ENCODE data around the gene TRAM2.

Gene TRAM2

DNA sequence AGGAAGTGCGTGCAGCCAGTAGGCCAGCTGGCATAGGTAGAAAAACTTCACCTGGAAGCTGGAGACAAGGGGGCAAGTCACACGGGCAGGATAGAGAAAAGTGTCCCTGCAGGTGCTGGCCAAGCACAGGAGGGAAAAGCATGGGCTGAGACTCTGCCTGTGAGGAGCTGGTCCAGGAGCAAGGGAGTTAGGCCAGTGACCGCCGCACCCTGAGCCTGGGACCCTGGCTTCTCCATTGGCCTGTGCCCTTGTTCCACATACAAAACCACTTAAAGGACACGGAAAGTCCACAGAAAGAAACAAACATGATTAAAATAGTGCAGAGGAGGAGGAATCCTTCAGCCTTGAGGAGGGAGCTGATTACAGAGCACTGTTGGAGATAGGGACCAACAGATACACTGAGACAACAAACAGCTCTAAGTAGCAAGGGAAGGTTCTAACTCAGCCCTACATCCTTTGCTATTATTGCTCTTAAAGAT lies 68.6 kb downstream of the TRAM2 start:
- DNase-seq (ENCODE audit: low read depth, low spot score), result no peak

- no peak for DNase-seq (ENCODE audit: low read depth, low spot score)
These were observed 69.2 kb downstream of the TRAM2 start for GRCh38 chr6:52507557-52508260.

- DNase-seq (ENCODE audit: low read depth, low spot score), result no peak
These were observed 70.4 kb downstream of the TRAM2 start for GRCh38 chr6:52506476-52506875.

GRCh38 chr6:52505726-52506409 lies 71.0 kb downstream of the TRAM2 start:
- no peak for DNase-seq (ENCODE audit: low read depth, low spot score)

DNA sequence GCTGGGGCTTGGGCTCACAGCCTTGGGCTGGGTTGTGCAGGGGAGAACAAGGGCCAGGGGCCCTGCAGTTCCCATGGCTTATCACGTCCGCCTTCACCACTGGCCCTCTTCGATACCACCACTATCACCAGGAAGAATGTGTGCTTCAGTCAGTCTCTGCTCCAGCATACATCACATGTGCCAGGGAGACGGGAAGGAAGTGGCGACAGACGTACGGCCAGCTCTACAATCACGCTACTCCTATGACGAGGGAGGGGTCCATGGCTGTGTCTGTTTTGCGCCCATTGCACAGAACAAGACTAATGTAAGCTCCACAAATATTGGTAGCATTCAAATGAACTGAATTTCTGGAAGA lies 72.1 kb downstream of the TRAM2 start:
- DNase-seq (ENCODE audit: low read depth, low spot score), result no peak

DNA sequence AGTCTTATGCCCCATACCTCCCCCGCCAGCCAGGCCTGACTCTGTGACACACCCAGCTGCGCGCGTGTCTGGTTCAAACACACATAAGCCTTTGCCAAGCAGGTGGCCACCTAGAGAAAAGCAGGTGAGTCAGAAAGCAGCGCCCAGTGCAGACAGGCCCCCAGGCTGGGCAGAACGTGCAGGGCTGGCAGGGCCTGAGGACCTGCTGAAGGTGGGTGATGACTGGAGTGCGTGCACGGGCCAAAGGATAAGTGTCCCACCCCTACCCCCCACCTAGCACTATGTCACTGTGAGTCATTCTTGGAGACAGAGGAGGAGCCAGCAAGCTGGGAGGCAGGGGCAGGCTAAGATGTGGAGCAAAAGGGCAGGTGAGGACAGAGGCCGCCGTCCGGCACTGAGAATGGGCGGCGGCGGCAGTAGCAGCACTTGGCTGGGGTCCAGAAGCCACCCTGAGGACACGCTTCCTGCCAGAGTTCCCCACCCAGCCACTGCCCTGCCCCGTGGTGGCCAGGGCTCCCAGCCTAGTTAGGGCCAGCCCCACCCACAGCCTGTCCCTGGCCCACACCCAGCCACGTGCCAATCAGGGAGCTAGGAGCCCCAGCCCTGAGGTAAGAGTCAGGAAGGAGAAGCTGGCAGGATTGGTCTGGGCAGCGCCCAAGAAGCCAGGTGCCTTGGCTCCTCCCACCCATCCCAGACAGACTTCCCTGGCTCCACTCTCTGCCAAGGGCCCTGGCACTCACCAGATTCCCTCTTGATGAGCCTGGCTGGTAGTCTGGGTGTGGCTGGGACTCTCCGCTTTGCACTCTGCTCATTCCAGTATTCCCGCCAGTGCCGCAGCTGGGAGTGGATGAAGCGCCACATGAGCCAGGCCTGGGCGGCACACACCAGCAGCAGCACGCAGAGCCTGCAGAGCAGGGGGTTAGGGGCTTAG lies 72.7 kb downstream of the TRAM2 start:
- no peak for DNase-seq (ENCODE audit: low read depth, low spot score)

- no peak for DNase-seq (ENCODE audit: low read depth, low spot score)
These were observed 73.5 kb downstream of the TRAM2 start for GRCh38 chr6:52503323-52503747.

DNA sequence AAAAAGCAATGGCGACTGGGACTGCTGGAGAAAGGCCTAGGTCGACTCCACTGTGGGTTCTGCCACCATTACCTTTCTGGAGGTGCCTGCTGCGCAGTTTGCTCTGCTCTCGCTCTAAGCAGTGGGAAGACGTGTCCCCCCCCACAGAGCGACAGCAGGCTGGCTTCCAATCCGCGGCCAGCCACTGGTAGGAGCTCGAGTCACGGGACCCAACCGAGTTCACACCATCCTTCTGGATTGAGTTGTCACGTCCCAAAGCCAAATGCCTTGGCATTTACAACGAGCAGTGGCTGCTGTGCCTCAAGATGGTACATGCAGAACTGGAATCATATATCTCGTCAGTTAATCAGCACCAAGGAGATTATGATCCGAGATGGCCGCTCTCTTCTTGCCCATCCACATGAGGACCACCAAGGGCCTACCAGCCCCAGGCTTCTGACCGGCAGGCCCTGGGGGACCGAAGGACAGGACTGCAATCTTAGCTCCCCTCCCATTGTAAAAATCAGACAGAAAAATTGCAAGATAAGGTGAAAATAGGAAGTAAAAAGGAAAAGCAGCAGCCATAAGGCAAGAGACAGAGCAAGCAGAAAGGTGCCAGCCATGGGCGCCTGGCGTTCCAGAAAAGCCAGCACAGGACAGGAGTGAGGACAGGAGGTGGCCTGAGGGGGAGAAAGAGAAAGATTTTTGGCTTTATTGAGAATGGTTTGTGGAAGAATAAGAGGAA lies 74.4 kb downstream of the TRAM2 start:
- DNase-seq (ENCODE audit: low read depth, low spot score), result no peak

GRCh38 chr6:52500238-52501129 lies 76.4 kb downstream of the TRAM2 start:
- DNase-seq (ENCODE audit: low read depth, low spot score), result no peak

GRCh38 chr6:52499681-52500236 lies 77.1 kb downstream of the TRAM2 start:
- DNase-seq (ENCODE audit: low read depth, low spot score), result no peak

GRCh38 chr6:52499026-52499425 lies 77.8 kb downstream of the TRAM2 start:
- DNase-seq (ENCODE audit: low read depth, low spot score), result no peak

DNA sequence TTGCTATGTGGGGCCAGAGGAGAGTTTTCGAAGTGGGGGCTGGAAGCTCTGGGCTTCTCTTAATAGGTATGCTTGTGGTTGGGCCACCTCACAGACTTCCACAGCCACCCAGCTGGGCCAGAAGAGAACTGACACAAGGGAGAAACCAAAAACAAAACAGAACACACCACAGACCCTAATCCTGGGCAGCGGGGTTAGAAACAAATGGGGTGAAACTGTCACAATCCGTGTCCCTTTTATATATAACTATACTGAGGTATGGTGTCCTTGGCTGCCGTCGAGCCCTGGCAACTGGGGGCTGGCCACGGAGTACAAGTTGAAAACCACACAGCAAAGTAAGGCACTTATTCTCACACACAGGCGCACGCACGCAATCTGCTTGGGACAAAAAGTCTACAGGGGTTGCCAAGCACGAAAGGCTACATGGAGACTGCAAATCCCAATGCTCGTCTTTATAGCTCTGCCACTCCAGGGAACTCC lies 78.3 kb downstream of the TRAM2 start:
- no peak for DNase-seq (ENCODE audit: low read depth, low spot score)

- DNase-seq (ENCODE audit: low read depth, low spot score), result no peak
These were observed 79.0 kb downstream of the TRAM2 start for GRCh38 chr6:52497652-52498408.

GRCh38 chr6:52496631-52497030 lies 80.2 kb downstream of the TRAM2 start:
- DNase-seq (ENCODE audit: low read depth, low spot score), result no peak

- no peak for DNase-seq (ENCODE audit: low read depth, low spot score)
These were observed 80.9 kb downstream of the TRAM2 start for GRCh38 chr6:52495922-52496321.

DNA sequence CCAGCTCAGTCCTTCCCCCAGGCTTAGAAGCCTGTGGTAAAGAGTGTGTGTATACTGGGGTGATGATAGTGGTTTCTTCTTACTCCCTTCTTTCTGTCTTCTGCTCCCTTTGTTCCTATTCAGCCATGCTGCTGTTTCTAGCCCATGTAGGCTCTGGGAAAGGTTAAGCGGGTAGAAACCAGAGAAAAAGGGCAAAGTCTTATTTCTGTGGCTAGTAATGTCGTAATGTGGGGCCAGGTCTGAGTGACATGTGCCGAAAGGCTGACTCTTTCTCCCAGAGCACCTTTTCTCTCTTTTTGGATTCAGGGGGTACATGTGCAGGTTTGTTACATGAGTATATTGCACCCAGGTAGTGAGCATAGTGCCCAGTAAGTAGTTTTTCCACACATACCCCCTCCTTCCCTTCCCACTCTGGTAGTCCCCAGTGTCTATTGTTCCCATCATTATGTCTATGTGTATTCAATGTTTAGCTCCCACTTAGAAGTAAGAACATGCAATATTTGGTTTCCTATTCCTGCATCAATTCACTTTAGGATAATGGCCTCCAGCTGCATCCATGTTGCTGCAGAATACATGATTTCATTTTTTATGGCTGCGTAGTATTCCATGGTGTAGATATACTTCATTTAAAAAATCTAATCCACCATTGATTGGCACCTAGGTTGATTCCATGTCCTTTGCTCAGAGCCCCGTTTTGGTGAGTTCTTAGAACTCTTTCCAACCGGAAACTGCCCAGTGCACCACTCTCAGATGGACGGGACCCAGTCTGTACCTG lies 82.4 kb downstream of the TRAM2 start:
- DNase-seq (ENCODE audit: low read depth, low spot score), result no peak

DNA sequence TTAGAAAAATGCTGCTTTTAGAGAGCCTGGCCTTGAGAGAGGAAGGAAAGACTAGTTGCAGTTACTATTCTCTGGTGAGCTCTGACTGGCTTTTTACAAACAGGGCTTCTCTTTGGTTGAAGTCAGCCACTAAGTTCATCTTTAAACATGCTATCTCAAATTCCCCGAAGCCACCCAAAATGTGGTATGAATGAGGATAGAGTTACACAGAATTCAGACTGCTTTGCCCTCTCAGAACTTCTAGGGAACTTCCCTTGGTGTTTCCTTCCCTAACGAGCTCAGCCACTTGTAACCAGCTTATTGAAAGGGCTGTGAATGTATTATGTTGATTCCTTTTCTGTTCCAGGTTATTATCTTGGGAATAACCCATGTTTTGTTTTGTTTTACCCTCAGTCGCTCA lies 83.2 kb downstream of the TRAM2 start:
- DNase-seq (ENCODE audit: low read depth, low spot score), result no peak

- no peak for DNase-seq (ENCODE audit: low read depth, low spot score)
These were observed 85.4 kb downstream of the TRAM2 start for GRCh38 chr6:52491203-52492069.

All from iPS DF 19.7 (cell line).